Sigmoid colon (tissue), 7 donors: ENCODE measurements around the gene CDH19. TPM values are rescaled to one million over a fixed set of nuclear protein-coding genes. Genes with fewer than 3 reads are reported as not detected.

Experiments
- DNase-seq: peaks from one replicate; pipeline ENCODE4 v3.0.0-alpha.2; 2019
- H3K27ac ChIP-seq, 4 donors: fragments of 200-600 bp; sonication (generic); one replicate each; pipeline ENCODE4 v1.5.1; 2016 to 2019; ENCODE audit warnings: mild to moderate bottlenecking in 1 of 4
- H3K27me3 ChIP-seq, 3 donors: fragments of 200-600 bp; sonication (generic); one replicate each; pipeline ENCODE4 v1.5.1; 2019; ENCODE audit warnings: mild to moderate bottlenecking in 1 of 3
- H3K36me3 ChIP-seq, 4 donors: fragments of 200-600 bp; sonication (generic); one replicate each; pipeline ENCODE4 v1.5.1; 2016 to 2019
- H3K4me1 ChIP-seq, 4 donors: fragments of 200-600 bp; sonication (generic); one replicate each; pipeline ENCODE4 v1.5.1; 2017 to 2019
- H3K4me3 ChIP-seq, 4 donors: fragments of 200-600 bp; sonication (generic); one replicate each; pipeline ENCODE4 v1.5.1; 2017 to 2019; ENCODE audit warnings: mild to moderate bottlenecking in 2 of 4, moderate library complexity in 1 of 4
- H3K9me3 ChIP-seq, 4 donors: fragments of 200-600 bp in 3 of 4; sonication (generic) in 3 of 4; one replicate each; pipeline versions ENCODE4 v1.5.1 to v1.6.1; 2013 to 2019
- CTCF ChIP-seq, 4 experiments: fragments of 450-650 bp in 3 of 4; fragments of 200-600 bp in 1 of 4; IDR thresholded peaks; one replicate each; pipeline ENCODE4 v1.5.1; 2016 to 2019; ENCODE audit warnings: antibody characterized with exemption in 4 of 4, mild to moderate bottlenecking in 3 of 4, moderate library complexity in 2 of 4
- EP300 ChIP-seq, 4 donors: sonication (generic); formaldehyde crosslinking; IDR thresholded peaks; one replicate each; pipeline ENCODE4 v1.6.1; 2017; ENCODE audit warnings: antibody characterized with exemption in 4 of 4
- POLR2A ChIP-seq, 2 donors: fragments of 450-650 bp; IDR thresholded peaks; one replicate each; pipeline ENCODE4 v1.6.1; 2016; ENCODE audit warnings: antibody characterized with exemption in 2 of 2, mild to moderate bottlenecking in 2 of 2, moderate library complexity in 2 of 2
- POLR2AphosphoS5 ChIP-seq, 4 donors: sonication (generic); formaldehyde crosslinking; IDR thresholded peaks; one replicate each; pipeline ENCODE4 v1.6.1; 2017; ENCODE audit warnings: antibody characterized with exemption in 4 of 4
- WGBS, 2 donors: extraction: QIAGEN DNeasy Blood & Tissue Kit; methylation state at CpG; one replicate each; pipeline ENCODE4 v1.1.7; 2013; 5-methylcytosine and 5-hydroxymethylcytosine counted together
- intact Hi-C: fragments of 100-400 bp; cut with DNase I; formaldehyde crosslinking; loops from one replicate; pipeline ENCODE4 v1.15.1; 2023
- polyA plus RNA-seq, 3 donors: library from polyadenylated mRNA; stranded (reverse); fragments of 200-250 nt; gene quantifications; one replicate each; pipeline ENCODE4 v1.2.3, GENCODE V29; 2013
- total RNA-seq, 4 donors: library from RNA; depleted of rRNA; stranded (reverse); fragments of >200 nt; gene quantifications; one replicate each; pipeline ENCODE4 v1.1.0, GENCODE V29; 2016
- donor health status: healthy with polysubstance abuse.
- donor health status: Bipolar disorder and iron deficiency.
- donor health status: healthy.

Gene CDH19
- total and polyA plus RNA-seq, 7 donors, result 0.46 to 69.6 (median 21.2) TPM

- no peaks in the 10 kb centered on the region for H3K4me1 ChIP-seq
- no peaks in the 10 kb centered on the region for H3K27me3 ChIP-seq
- no peak for TF ChIP-seq CTCF (IDR thresholded peaks at IDR 0.05)
- TF ChIP-seq POLR2A (IDR thresholded peaks at IDR 0.05), result no peak
- TF ChIP-seq POLR2AphosphoS5 (IDR thresholded peaks at IDR 0.05), result no peak
- TF ChIP-seq EP300 (IDR thresholded peaks at IDR 0.05), result no peak
- intact Hi-C loops, result no loop called here
- H3K36me3 ChIP-seq, result no peaks in the 10 kb centered on the region
- no peak overlapping the region for H3K4me3 ChIP-seq
- DNase-seq, result no peak
- WGBS, 2 donors, result 95 to 96% methylated on average over 6 of the region's 6 CpGs
- H3K9me3 ChIP-seq, result peaks cover 0 to 6% (median 0%) of the 10 kb centered on the region in 4 donors
- H3K27ac ChIP-seq, result no peak overlapping the region
Observed at GRCh38 chr18:66607632-66608031, 3.7 kb upstream of the CDH19 start.

GRCh38 chr18:66601649-66602048, 2.2 kb downstream of the CDH19 start:
- Histone ChIP-seq H3K4me1 (no peaks in the 10 kb centered on the region), H3K27ac (no peak overlapping the region), H3K9me3 (no peaks in the 10 kb centered on the region), H3K4me3 (peak overlapping the region in 3 of 4 donors; percentile 3 to 25 (median 20)), H3K27me3 (no peaks in the 10 kb centered on the region), H3K36me3 (no peaks in the 10 kb centered on the region)
- TF ChIP-seq CTCF (IDR thresholded peaks at IDR 0.05) (no peak), POLR2A (IDR thresholded peaks at IDR 0.05) (no peak), POLR2AphosphoS5 (IDR thresholded peaks at IDR 0.05) (no peak), EP300 (IDR thresholded peaks at IDR 0.05) (no peak)
- 48 to 64% methylated on average over 3 of the region's 3 CpGs for WGBS, 2 donors
- DNase-seq, result no peak
- intact Hi-C loops, result no loop called here

GRCh38 chr18:66599190-66599589, 4.7 kb downstream of the CDH19 start:
- intact Hi-C loops, result no loop called here
- 19 to 52% methylated on average over 3 of the region's 3 CpGs for WGBS, 2 donors
- no peak for TF ChIP-seq EP300 (IDR thresholded peaks at IDR 0.05)
- TF ChIP-seq POLR2A (IDR thresholded peaks at IDR 0.05), result no peak
- no peak for TF ChIP-seq CTCF (IDR thresholded peaks at IDR 0.05)
- TF ChIP-seq POLR2AphosphoS5 (IDR thresholded peaks at IDR 0.05), result no peak
- Histone ChIP-seq H3K36me3 (no peaks in the 10 kb centered on the region), H3K9me3 (no peaks in the 10 kb centered on the region), H3K4me3 (peak overlapping the region in 2 of 4 donors; percentile 0 to 25), H3K27me3 (no peaks in the 10 kb centered on the region), H3K4me1 (no peaks in the 10 kb centered on the region), H3K27ac (no peak overlapping the region)
- no peak for DNase-seq

- DNase-seq, result no peak
- TF ChIP-seq POLR2AphosphoS5 (IDR thresholded peaks at IDR 0.05), result no peak
- no peak for TF ChIP-seq EP300 (IDR thresholded peaks at IDR 0.05)
- no peak for TF ChIP-seq POLR2A (IDR thresholded peaks at IDR 0.05)
- TF ChIP-seq CTCF (IDR thresholded peaks at IDR 0.05), result no peak
- intact Hi-C loops, result no loop called here
- Histone ChIP-seq H3K27me3 (no peaks in the 10 kb centered on the region), H3K27ac (no peak overlapping the region), H3K4me1 (no peaks in the 10 kb centered on the region), H3K4me3 (no peak overlapping the region), H3K9me3 (no peaks in the 10 kb centered on the region), H3K36me3 (no peaks in the 10 kb centered on the region)
- 82 to 88% methylated on average over 4 of the region's 4 CpGs for WGBS, 2 donors
Observed at GRCh38 chr18:66587430-66587829, 16.5 kb downstream of the CDH19 start.

GRCh38 chr18:66582211-66582610, 21.7 kb downstream of the CDH19 start:
- intact Hi-C loops, result no loop called here
- Histone ChIP-seq H3K36me3 (no peaks in the 10 kb centered on the region), H3K4me1 (no peaks in the 10 kb centered on the region), H3K27me3 (no peaks in the 10 kb centered on the region), H3K9me3 (no peaks in the 10 kb centered on the region), H3K4me3 (no peak overlapping the region), H3K27ac (no peak overlapping the region)
- DNase-seq, result no peak
- TF ChIP-seq EP300 (IDR thresholded peaks at IDR 0.05) (no peak), POLR2AphosphoS5 (IDR thresholded peaks at IDR 0.05) (no peak), POLR2A (IDR thresholded peaks at IDR 0.05) (no peak), CTCF (IDR thresholded peaks at IDR 0.05) (no peak)
